ENCODE measurements around the gene SUSD4.
"Not testable (repeated sequence)": the region's sequence is repeated elsewhere in the genome, so short reads cannot be mapped to it uniquely, and the experiment has no call there.

The SUSD4 gene

DNA sequence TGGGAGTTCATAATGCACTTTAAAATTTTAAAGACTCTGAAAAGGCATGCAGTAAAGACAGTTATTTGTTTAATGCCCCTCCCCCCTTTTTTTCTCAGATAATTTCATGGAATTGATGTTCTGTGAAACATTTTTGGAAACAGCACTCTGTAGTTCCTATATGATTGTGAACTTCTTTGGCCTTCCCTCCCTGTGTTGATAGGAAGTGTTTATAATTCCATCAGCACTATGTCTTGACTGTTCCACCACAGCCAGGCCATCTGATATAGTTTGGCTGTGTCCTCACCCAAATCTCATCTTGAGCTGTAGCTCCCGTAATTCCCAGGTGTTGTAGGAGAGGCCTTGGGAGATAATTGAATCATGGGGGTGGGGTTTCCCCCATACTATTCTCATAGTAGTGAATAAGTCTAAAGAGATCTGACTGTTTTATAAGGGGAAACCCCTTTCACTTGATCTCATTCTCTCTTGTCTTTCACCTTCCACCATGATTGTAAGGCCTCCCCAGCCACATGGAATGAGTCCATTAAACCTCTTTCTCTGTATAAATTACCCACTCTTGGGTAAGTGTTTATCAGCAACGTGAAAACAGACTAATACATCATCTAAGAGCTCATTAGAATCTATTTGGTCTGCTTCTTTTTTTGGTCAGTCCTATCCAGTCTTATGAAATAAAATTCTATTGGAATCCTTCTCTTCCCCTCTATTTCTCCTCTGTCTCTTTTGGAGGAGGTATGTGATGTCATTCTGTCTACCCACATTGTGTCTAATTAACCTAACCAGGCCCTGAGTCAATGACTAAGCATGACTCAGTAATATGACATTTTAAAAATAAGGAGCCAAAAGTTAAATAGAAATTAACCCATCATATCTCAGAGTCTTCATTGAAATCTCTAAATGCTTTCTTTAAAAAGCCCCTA, 38.2 kb upstream of the SUSD4 start:
- Histone ChIP-seq H3K4me2 (no peak overlapping the region), H2AFZ (ENCODE audit: low read depth) (no peak overlapping the region), H3K79me2 (ENCODE audit: insufficient read depth, low read depth) (no peaks in the 10 kb centered on the region), H3K9ac (no peak overlapping the region), H3K4me1 (ENCODE audit: low read depth, poor library complexity, severe bottlenecking) (no peaks in the 10 kb centered on the region), H3K27ac (no peak overlapping the region), H3K4me3 (IDR thresholded peaks at IDR 0.05; ENCODE audit: insufficient read depth, low read depth, low read length) (no peak overlapping the region), H4K20me1 (ENCODE audit: insufficient read depth) (no peaks in the 10 kb centered on the region), H3K27me3 (ENCODE audit: insufficient read depth, low read depth) (no peaks in the 10 kb centered on the region), H3K36me3 (ENCODE audit: insufficient read depth) (no peaks in the 10 kb centered on the region)
- TF ChIP-seq, protein P1, sequence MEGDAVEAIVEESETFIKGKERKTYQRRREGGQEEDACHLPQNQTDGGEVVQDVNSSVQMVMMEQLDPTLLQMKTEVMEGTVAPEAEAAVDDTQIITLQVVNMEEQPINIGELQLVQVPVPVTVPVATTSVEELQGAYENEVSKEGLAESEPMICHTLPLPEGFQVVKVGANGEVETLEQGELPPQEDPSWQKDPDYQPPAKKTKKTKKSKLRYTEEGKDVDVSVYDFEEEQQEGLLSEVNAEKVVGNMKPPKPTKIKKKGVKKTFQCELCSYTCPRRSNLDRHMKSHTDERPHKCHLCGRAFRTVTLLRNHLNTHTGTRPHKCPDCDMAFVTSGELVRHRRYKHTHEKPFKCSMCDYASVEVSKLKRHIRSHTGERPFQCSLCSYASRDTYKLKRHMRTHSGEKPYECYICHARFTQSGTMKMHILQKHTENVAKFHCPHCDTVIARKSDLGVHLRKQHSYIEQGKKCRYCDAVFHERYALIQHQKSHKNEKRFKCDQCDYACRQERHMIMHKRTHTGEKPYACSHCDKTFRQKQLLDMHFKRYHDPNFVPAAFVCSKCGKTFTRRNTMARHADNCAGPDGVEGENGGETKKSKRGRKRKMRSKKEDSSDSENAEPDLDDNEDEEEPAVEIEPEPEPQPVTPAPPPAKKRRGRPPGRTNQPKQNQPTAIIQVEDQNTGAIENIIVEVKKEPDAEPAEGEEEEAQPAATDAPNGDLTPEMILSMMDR (conservative IDR thresholded peaks at IDR 0.05; ENCODE audit: low read depth, low read length), result no peak

GRCh38 chr1:223399393-223399792, 35.4 kb upstream of the SUSD4 start:
- not testable (repeated sequence) for H3K27ac ChIP-seq; H3K36me3 ChIP-seq (ENCODE audit: insufficient read depth); H3K4me2 ChIP-seq; H3K79me2 ChIP-seq (ENCODE audit: insufficient read depth, low read depth); H3K27me3 ChIP-seq (ENCODE audit: insufficient read depth, low read depth); H2AFZ ChIP-seq (ENCODE audit: low read depth); H3K9ac ChIP-seq; H4K20me1 ChIP-seq (ENCODE audit: insufficient read depth); H3K4me1 ChIP-seq (ENCODE audit: low read depth, poor library complexity, severe bottlenecking); H3K4me3 ChIP-seq (IDR thresholded peaks at IDR 0.05; ENCODE audit: insufficient read depth, low read depth, low read length)

DNA sequence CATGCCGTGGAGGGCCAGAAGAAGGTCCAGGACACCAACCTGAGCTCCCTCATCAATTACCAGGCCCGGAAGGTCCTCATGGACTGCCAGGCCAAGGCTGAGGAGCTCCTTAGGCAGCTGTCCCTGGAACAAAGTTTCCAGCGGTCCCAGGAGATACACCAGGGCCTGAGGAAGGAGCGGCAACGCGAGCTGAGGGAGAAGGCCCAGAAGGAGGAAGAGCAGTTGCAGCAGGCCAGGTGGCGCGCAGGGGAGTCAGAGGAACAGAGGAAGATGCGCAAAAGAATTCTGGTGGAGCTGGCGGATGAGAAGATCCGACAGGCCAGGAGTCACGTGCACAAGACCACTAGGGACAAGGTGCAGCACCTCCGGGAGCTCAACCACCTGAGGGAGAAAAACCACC, 30.7 kb upstream of the SUSD4 start:
- no peaks in the 10 kb centered on the region for H3K36me3 ChIP-seq (ENCODE audit: insufficient read depth)
- H2AFZ ChIP-seq (ENCODE audit: low read depth), result no peak overlapping the region
- H3K4me3 ChIP-seq (IDR thresholded peaks at IDR 0.05; ENCODE audit: insufficient read depth, low read depth, low read length), result no peak overlapping the region
- no peak overlapping the region for H3K4me2 ChIP-seq
- H3K4me1 ChIP-seq (ENCODE audit: low read depth, poor library complexity, severe bottlenecking), result no peaks in the 10 kb centered on the region
- H3K27me3 ChIP-seq (ENCODE audit: insufficient read depth, low read depth), result no peaks in the 10 kb centered on the region
- no peak overlapping the region for H3K27ac ChIP-seq
- H4K20me1 ChIP-seq (ENCODE audit: insufficient read depth), result no peaks in the 10 kb centered on the region
- TF ChIP-seq, protein P1 (conservative IDR thresholded peaks at IDR 0.05; ENCODE audit: low read depth, low read length), result no peak
- no peak overlapping the region for H3K9ac ChIP-seq
- H3K79me2 ChIP-seq (ENCODE audit: insufficient read depth, low read depth), result no peaks in the 10 kb centered on the region

- H4K20me1 ChIP-seq (ENCODE audit: insufficient read depth), result no peaks in the 10 kb centered on the region
- H3K36me3 ChIP-seq (ENCODE audit: insufficient read depth), result no peaks in the 10 kb centered on the region
- no peak overlapping the region for H3K27ac ChIP-seq
- no peak overlapping the region for H3K4me3 ChIP-seq (IDR thresholded peaks at IDR 0.05; ENCODE audit: insufficient read depth, low read depth, low read length)
- no peaks in the 10 kb centered on the region for H3K27me3 ChIP-seq (ENCODE audit: insufficient read depth, low read depth)
- no peaks in the 10 kb centered on the region for H3K4me1 ChIP-seq (ENCODE audit: low read depth, poor library complexity, severe bottlenecking)
- TF ChIP-seq, protein P1 (conservative IDR thresholded peaks at IDR 0.05; ENCODE audit: low read depth, low read length), result no peak
- no peak overlapping the region for H3K4me2 ChIP-seq
- no peak overlapping the region for H2AFZ ChIP-seq (ENCODE audit: low read depth)
- no peaks in the 10 kb centered on the region for H3K79me2 ChIP-seq (ENCODE audit: insufficient read depth, low read depth)
- no peak overlapping the region for H3K9ac ChIP-seq
Measured at GRCh38 chr1:223394242-223394641, 30.3 kb upstream of the SUSD4 start.
